ENCODE results near the gene CD82. TPM values are rescaled to one million over a fixed set of nuclear protein-coding genes. Genes with fewer than 3 reads are reported as not detected.

CD82 gene
- total RNA-seq, 3 donors from 2014 or later, result 12.0 to 40.4 (median 38.0) TPM

DNA sequence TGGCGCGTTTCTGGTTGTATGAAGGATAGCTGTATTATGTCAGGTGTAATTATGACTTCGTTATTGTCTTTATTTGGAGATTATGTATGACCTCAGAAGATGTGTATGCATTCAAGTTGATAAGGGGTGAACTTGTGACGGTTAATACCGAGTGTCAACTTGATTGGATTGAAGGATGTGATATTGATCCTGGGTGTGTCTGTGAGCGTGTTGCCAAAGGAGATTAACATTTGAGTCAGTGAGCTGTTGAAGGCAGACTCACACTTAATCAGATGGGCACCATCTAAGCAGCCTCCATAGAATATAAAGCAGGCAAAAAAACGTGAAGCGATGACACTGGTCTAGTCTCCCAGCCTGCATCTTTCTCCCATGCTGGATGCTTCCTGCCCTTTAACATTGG, 15.3 kb upstream of the CD82 start:
- H3K36me3 ChIP-seq, result no peaks in the 10 kb centered on the region
- TF ChIP-seq POLR2AphosphoS5 (IDR thresholded peaks at IDR 0.05) (no peak), POLR2A (IDR thresholded peaks at IDR 0.05) (no peak)
- TF ChIP-seq, protein P1, sequence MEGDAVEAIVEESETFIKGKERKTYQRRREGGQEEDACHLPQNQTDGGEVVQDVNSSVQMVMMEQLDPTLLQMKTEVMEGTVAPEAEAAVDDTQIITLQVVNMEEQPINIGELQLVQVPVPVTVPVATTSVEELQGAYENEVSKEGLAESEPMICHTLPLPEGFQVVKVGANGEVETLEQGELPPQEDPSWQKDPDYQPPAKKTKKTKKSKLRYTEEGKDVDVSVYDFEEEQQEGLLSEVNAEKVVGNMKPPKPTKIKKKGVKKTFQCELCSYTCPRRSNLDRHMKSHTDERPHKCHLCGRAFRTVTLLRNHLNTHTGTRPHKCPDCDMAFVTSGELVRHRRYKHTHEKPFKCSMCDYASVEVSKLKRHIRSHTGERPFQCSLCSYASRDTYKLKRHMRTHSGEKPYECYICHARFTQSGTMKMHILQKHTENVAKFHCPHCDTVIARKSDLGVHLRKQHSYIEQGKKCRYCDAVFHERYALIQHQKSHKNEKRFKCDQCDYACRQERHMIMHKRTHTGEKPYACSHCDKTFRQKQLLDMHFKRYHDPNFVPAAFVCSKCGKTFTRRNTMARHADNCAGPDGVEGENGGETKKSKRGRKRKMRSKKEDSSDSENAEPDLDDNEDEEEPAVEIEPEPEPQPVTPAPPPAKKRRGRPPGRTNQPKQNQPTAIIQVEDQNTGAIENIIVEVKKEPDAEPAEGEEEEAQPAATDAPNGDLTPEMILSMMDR (IDR thresholded peaks at IDR 0.05), result no peak
- peaks cover 0 to 6% of the 10 kb centered on the region in 2 donors for H3K9me3 ChIP-seq
- intact Hi-C loops (cut with DNase I; ENCODE audit: low total_unique reads), result no loop called here
- no peak for DNase-seq (ENCODE audit: low spot score in 2 of 2)
- no peak overlapping the region for H3K4me3 ChIP-seq
- no peaks in the 10 kb centered on the region for H3K27me3 ChIP-seq
- no peak overlapping the region for H3K27ac ChIP-seq
- H3K4me1 ChIP-seq, result no peaks in the 10 kb centered on the region

DNA sequence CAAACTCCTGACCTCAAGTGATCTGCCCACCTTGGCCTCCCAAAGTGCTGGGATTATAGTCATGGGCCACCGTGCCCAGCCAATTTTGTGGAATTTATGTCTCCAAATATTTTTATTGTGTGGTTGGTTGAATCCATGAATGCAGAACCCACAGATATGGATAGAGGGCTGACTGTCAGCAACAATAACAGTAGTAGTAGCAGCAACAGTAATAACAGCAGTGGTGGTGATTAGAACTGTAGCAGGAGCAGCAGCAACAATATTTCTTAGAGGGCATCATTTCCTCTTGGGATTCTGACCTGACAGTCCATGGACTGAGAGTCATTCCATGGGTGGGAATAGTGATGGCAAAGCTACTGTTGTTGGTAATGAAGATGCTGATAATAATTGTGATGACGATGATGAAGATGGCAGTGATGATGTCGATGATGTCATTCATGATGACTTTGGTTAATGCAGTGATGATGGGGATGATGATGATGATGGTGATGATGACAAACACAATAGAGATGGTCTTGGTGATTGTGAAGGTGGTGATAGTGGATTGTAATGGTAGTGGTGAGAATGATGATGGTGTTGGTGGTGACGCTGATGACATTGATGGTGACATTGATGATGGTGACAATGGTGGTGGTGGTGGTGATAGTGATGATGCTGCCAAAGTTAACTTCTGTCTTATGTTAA, 13.9 kb upstream of the CD82 start:
- DNase-seq (ENCODE audit: low spot score in 2 of 2), result no peak
- Histone ChIP-seq H3K27me3 (no peaks in the 10 kb centered on the region), H3K4me1 (peaks cover 0 to under 1% of the 10 kb centered on the region in 2 donors), H3K4me3 (no peak overlapping the region), H3K9me3 (peaks cover 0 to 6% of the 10 kb centered on the region in 2 donors), H3K27ac (no peak overlapping the region), H3K36me3 (no peaks in the 10 kb centered on the region)
- TF ChIP-seq, protein P1 (IDR thresholded peaks at IDR 0.05), result no peak
- TF ChIP-seq POLR2A (IDR thresholded peaks at IDR 0.05), result no peak
- TF ChIP-seq POLR2AphosphoS5 (IDR thresholded peaks at IDR 0.05), result no peak
- intact Hi-C loops (cut with DNase I; ENCODE audit: low total_unique reads), result no loop called here

DNA sequence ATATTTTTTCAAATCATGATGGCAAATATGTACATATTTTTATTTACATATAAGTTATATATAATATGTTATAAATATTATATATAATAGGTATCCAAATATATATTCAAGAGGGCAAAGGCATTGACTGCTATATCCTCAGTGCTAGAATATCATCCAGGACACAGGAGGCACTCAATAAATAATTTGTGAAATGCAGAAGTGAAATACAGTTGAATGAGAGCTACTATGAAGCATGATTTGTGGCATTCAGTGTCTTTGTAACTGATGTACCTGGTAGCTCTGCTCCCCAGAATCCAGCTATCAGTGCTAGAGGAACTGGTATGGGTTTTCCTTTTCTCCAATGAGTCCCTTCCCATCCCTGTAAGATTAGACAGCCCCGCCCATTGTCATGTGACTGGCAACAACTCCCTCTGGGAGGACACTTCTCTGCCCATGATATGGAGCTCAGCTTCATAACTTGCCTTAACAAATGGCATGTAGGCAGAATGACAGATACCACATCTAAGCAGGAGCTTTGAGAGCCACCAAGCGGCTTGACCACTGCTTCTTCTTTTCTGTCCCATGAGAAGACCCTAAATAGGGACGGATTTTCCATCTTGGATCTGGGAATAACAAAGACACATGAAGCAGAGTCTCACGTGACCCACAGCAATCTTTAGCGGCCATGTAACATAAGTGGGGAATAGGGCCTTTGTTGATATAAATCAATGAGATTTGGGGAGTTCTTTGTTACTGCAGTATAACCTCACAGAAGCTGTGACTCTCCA, 10.2 kb upstream of the CD82 start:
- no peak for DNase-seq (ENCODE audit: low spot score in 2 of 2)
- intact Hi-C loops (cut with DNase I; ENCODE audit: low total_unique reads), result no loop called here
- H3K36me3 ChIP-seq, result no peaks in the 10 kb centered on the region
- TF ChIP-seq POLR2A (IDR thresholded peaks at IDR 0.05) (no peak), POLR2AphosphoS5 (IDR thresholded peaks at IDR 0.05) (no peak)
- TF ChIP-seq, protein P1 (IDR thresholded peaks at IDR 0.05), result no peak
- H3K27ac ChIP-seq, result no peak overlapping the region
- no peaks in the 10 kb centered on the region for H3K27me3 ChIP-seq
- H3K4me3 ChIP-seq, result no peak overlapping the region
- peaks cover 0 to 6% of the 10 kb centered on the region in 2 donors for H3K9me3 ChIP-seq
- H3K4me1 ChIP-seq, result peaks cover 0 to 5% of the 10 kb centered on the region in 2 donors

DNA sequence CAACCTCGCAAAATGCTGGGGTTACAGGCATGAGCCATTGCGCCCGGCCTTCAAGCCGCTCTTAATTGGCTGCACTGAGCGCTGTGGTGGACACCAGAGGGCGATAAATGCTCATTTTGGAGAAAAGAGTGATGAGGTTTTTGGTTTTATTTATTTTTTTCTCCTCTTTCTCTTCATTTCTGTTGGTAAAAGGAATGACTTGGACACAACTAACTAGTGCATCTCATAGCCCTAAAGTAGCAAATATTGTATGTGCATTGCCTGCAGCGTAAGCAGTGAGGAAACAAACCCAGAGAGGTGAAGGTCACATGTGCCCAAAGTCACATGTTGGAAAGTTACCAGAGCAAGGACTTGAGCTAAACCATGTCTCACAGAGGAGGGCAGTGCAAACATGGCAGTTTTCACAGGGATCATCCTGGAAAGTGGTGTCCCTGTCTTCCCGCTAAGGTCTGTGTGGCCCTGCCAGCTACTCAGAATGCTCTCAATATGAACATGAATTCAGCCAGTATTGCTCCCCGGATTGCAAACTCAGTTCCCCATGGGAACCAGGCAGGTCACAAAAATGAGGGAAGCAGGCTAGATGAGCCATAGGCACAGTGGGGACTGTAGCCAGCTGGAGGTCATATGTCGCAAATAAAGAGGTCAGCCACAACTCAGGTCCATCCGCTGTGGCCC, 8.6 kb upstream of the CD82 start:
- Histone ChIP-seq H3K27ac (no peak overlapping the region), H3K27me3 (no peaks in the 10 kb centered on the region), H3K4me3 (no peak overlapping the region), H3K4me1 (peaks cover 0 to 5% of the 10 kb centered on the region in 2 donors), H3K36me3 (no peaks in the 10 kb centered on the region), H3K9me3 (peaks cover 0 to 6% of the 10 kb centered on the region in 2 donors)
- intact Hi-C loops (cut with DNase I; ENCODE audit: low total_unique reads), result no loop called here
- no peak for DNase-seq (ENCODE audit: low spot score in 2 of 2)
- no peak for TF ChIP-seq POLR2AphosphoS5 (IDR thresholded peaks at IDR 0.05)
- no peak for TF ChIP-seq POLR2A (IDR thresholded peaks at IDR 0.05)
- TF ChIP-seq, protein P1 (IDR thresholded peaks at IDR 0.05), result peak; percentile 40 to 88 (median 84)

All from breast epithelium (tissue), 4 donors.